Right ventricle myocardium inferior (tissue), 1 donor: Measurements from ENCODE around the gene PCBD1. TPM values are rescaled to one million over a fixed set of nuclear protein-coding genes. Genes with fewer than 3 reads are reported as not detected.

ENCODE experiments used
- ATAC-seq: fragments of 200-7000 bp; cut with Tn5 transposase; one replicate; pipeline ENCODE4 v1.9.1; 2020; ENCODE audit warnings: mild to moderate bottlenecking, moderate library complexity
- DNase-seq: peaks from one replicate; pipeline ENCODE4 v3.0.0; 2021; ENCODE audit errors: missing footprints
- intact Hi-C: fragments of 100-400 bp; cut with DNase I; formaldehyde crosslinking; loops from one replicate; pipeline ENCODE4 v1.11.0; 2022
- long read RNA-seq: library from polyadenylated mRNA; unstranded; transcript quantifications from one replicate; pipeline ENCODE4 v2.0.0, GENCODE V29; 2021
- total RNA-seq: library from RNA; stranded (reverse); fragmentation: NEBNext Ultra II Directional; extraction: Animal tissue kit (Norgen Biotek cat#: 25700); gene quantifications from one replicate; pipeline ENCODE4 v1.2.1, GENCODE V29; 2021
- donor health status: DM: no; HTN: yes; CAD: no; lungs with severe emphysema.

PCBD1 gene
- total RNA-seq, result 155 TPM
- long read RNA-seq, transcript PCBD1-201 (4 exons, 1,006 nt), result major isoform, 77 of 96 reads
- long read RNA-seq, partial matches to known transcripts, result 3 of 96 reads
- long read RNA-seq, other reads (novel, unspliced or antisense), result 15 of 96 reads

DNA sequence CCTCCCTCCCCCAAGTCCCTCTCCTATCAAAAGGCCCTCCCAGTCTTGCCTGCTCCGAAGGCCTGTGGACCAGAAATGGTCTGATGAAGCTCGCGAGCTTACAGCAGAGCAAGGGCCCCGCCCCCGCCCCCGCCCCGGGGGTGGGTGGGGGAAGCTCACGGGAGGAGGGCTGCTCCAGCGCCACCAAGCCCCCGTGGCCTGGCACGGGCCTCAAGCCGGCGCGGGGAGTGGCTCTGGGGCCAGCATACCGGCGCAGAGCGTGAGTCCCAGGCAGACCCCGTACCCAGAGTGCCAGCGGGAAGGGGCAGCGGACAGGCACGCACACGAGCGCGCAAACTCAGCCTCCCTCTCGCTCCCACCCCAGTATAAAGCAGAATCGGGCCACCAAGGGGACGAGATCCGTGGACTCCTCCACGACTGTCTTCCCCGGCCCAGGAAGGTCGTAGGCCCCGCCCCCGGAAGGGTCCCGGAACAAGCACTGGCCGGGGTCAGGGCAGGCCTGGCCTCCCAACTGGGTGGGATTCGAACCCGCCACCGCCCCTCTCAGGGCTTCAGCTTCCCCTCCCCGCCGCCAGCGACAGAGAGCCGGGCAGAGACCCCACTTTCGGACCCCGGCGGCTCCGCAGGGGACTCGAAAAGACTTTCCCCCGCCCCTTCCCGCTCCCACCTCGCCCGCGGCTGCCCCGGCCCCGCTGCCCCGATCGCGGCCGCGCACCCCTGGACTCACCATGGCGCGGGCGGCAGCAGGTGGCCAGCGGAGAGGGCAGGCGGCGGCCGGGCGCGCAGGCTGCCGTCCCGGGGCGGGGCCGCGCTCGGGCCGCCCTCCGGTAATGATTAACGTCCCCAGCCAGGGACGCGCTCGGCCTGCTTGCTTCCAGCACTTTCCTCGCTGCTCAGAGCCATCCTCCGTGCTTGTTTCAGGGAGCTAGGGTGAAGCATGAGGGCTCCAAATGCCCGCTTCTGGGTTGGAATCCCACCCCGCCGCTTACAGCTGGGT, at the start of gene PCBD1:
TSS of gene PCBD1 (minus strand) at position 762 of the 997 bp plus-strand sequence. CDS start at position 730, 32 bp downstream.
- intact Hi-C loops, result loop anchor here (10.0 kb wide), 1 partner anchor 423 kb away; no protein-coding TSS in a partner anchor
- peak; percentile 85 for DNase-seq
- peak; percentile 82 for ATAC-seq

DNA sequence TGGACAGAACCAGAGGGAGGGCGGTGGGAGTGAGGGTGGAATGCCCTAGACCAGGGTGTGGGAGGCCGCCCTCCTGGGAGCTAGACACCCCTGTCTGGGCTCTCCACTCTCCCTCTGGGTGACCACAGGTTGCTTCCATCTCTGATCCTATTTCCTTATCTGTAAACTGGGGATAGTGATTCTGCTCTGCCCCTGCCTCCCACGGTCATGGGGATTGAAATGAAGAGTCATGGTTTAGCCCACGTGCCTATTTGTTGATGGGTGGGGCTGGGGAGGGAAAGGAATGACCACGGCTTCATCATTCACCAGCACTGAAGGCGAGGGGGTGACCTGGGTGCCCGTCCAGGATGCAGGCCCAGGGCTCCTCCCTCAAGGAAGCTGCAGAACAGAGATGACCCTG, 49.3 kb upstream of the PCBD1 start:
- DNase-seq (no peak), ATAC-seq (no peak)
- intact Hi-C loops, result no loop called here

DNA sequence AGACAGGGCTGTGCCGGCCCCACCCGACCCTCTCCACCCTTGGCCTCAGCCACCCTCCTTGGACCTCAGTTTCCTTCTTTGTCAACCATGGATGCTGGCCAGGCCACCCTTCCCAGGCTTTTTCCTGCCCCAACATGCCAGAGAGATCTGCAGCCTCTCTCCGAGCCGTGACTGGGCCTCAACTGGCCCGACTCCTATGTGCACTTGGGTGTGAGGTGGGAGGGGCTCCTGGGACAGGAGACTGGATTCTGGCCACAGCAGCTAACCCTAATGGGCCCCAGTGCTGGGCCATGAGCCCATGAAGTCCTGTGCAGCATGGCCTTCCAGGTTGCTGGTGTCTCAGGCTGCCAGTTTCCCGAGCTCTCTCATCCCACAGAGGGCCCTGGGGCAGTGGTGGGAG, 47.7 kb upstream of the PCBD1 start:
- no peak for DNase-seq
- ATAC-seq, result peak; percentile 24
- intact Hi-C loops, result no loop called here

DNA sequence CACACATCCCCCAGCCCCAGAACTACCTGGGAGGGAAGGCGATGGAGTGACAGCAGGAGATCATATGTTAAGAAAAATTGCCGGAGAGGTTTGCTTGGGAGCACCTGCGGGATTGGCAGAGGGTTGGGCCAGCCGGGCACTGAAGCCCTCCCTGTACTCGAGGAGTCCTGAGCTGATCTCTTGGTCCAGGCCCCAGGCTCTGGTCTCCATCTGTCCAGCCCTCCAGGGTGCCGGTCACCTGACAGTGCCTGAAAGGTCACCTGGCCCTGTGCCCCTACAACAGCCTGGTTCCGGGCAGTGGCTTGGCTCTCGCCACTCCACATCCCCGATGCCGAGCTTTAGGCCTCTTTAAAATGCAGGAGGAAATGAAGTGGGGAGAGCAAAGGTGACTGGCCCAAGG, 47.3 kb upstream of the PCBD1 start:
- no peak for ATAC-seq
- intact Hi-C loops, result no loop called here
- DNase-seq, result no peak

DNA sequence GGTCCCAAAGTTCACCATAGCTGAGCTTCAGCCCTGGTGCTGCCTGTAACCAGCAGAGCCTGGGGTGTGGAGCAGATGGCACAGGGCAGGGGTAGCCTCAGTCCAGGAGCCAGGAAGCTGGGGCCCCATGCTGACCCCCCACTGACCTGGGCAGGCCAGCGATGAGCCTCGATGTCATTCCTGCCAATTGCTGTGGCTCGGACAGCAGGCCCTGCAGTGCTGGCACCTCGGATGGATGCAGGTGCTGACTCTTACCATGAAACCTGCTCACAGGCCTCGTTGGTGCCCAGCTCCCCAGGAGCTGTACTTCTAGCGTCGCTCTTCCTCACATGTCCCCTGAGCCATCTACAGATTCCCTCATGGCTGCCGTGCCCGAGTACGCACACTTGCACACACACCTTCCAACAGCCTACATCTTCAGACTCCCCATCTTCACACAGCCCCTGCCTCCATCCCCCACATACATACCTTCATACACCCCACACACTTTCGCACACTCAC, 46.8 kb upstream of the PCBD1 start:
- DNase-seq (no peak), ATAC-seq (no peak)
- intact Hi-C loops, result no loop called here

DNA sequence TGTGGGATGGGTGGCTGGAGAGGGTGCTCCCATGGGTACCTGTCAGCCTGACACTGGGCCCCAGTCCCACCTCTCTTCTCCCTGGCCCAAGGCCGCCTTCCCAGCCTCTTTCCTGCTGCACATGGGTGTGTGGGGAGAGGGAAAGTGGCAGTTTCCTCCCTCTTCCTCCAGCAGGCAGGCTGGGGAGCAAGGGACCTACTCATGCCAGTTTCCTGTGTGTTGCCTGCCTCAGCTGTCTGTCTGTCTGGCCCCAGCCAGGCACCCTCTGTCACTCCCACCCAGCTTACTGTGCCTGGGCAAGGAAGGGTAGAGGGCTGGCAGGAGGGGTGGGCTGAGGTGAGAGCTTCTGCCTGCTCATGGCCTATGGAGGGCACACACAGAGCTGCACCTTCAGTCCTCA, 46.3 kb upstream of the PCBD1 start:
- intact Hi-C loops, result no loop called here
- DNase-seq, result no peak

DNA sequence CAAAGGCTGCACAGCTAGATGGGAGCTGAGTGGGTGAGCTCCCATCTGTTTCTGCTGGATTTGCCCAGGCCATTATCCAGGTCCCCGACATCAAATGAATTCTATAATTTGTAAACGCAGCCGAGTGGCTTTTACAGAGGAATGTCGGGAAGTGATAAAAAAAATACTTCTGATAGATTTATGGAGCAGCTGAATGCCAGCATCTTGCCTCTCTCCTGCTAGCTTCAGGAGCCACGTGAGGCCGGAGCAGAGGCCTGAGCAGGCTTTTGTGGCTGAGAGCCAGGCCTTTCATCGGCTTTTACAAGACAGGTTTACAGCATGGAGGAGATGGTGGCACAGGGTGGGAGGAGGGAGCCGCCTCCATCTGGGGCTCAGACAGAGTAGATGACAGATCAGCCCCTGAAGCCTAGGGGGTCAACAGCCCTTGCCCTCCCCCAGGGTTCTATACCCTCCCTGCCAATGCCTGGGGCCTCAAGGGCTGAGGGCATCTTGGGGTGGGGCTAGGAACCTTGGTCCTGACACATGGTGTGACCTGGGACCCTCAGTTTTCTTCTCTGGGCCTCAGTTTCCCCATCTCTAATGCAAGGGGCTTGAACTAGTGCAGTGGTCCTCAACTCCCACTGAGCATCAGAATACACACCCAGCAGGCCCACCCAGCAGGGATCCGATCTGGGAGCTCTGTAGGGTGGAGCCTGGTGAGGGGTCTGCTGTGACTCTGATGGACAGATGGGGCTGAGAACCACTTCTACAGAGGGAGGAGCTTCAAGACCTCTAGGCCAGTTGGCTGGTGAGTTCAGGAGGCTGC, 44.2 kb upstream of the PCBD1 start:
- intact Hi-C loops, result no loop called here
- DNase-seq (no peak), ATAC-seq (no peak)

More for the DNA sequence above, 46.3 kb upstream of the PCBD1 start:
- ATAC-seq, result no peak

DNA sequence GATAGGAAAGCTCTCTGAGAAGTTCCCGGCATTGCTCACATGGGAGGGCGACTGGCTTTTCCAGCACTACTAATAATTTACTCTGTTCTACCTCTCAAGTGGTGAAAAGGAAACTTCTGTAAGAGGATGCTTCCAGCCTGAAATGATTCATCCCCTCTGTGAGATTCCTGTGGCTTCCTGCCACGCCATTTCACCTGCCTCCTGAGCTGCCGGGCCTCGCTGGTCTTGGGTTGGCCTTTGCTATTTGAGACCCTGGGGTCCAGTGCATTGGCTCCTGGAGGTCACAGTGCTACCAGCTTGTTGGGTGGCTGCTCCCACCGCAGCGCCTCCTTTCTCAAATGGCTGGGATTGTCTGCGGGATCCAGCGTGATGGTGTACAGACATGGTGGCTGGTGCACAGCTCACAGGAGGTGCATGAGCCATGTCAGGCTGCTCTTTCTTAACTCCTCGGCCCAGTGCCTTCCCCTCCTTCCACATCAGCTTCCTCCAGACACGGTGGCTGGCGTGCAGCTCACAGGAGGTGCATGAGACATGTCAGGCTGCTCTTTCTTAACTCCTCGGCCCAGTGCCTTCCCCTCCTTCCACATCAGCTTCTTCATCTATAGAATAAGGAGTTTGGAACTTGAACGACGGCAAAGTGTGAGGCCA, 42.9 kb upstream of the PCBD1 start:
- DNase-seq (peak; percentile 62), ATAC-seq (no peak)
- intact Hi-C loops, result no loop called here

DNA sequence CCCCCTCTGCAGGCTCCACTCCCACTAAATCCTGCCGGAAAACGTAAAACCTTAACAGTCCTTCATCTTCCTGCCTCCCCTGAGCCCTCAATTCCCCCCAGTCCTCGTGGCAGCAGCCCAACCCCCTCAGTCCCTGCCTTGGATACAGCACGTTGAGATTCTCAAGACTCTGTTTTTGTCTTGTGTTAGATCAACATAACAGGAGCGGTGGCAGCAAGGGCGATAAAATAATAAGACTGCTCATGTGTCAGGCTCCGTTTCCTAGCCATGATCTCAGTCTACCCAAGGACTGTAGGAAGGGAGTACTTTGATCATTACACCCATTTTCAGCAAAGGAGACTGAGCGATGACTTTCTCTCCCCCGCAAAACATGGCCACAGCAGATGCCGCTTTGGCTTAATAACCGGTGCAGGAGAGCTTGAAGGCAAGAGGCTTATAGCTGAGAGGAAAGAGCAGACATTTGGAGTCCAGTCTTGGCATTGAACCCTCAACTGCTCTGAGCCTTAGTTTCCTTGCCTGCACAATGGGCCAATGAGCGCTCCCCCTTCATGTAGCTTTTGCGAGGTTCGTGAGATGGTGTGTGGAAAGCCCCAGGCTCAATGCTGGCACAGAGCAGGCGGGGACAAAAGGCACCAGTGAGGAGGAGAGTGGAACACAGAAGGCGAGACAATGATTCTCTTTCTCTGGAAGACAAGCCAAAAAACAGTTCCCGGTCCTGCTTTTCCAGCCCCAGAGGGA, 42.1 kb upstream of the PCBD1 start:
- intact Hi-C loops, result no loop called here

DNA sequence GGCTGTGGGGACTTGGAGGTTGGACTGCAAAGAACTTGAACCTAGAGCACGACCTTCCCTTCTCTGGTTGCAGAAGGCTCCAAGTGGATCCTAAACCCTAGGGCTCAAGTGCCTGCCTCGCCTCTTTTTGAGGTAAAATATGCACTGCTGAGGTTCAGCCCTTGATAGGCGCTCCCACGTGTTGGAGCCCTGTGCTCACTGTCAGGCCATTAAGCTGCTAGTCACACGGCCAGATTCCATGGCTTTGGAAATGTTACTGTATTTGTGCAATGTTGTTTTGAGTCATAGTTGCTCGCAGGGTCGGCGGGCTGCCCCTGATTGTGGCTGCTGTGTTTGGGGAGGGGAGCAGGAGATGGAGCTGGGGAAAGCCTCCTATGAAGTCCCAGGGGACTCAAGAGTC, 39.8 kb upstream of the PCBD1 start:
- peak; percentile 63 for DNase-seq
- intact Hi-C loops, result loop anchor here (5.0 to 10.0 kb wide), 2 partner anchors 134 to 217 kb away; no protein-coding TSS in a partner anchor
- no peak for ATAC-seq

More for the DNA sequence above, 42.1 kb upstream of the PCBD1 start:
- DNase-seq, result peak; percentile 23
- no peak for ATAC-seq

DNA sequence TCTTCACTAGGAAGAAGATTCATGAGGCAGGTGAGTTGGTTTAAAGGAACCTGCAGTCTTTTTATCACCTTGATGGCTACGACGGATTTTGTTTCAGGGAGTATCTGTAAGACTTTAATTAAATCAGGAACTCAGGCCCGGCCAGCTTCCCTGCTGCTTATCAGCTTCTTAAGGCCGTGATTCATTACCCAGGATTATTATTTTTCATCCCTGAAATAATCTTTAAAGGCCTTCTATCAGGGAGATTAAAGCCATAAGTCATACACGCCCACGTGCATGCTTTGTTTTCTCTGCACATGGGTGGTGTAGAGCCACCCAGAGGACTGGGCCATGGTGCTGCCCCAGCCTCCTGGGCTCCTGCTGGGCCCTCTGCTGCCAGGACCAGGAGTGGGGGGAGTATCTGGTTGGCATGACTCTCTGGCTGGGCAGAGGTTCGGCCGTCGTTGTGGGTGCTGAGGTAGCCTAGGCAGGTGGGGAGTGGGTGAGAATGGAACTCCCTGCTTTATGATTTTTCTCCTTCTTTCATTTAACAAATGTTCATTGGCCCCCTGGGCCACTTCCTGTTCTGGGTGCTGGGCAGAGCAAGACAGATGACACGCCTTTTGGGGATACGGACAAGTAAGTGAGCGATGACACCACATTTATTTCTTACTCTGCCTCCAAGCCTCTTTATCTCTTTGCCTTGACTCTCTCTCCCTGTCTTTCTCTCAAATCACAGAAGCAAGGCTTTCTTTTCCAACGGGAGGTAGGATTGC, 39.0 kb upstream of the PCBD1 start:
- no peak for ATAC-seq
- peak; percentile 32 for DNase-seq
- intact Hi-C loops, result loop anchor here (5.0 to 10.0 kb wide), 2 partner anchors 135 to 217 kb away; no protein-coding TSS in a partner anchor

DNA sequence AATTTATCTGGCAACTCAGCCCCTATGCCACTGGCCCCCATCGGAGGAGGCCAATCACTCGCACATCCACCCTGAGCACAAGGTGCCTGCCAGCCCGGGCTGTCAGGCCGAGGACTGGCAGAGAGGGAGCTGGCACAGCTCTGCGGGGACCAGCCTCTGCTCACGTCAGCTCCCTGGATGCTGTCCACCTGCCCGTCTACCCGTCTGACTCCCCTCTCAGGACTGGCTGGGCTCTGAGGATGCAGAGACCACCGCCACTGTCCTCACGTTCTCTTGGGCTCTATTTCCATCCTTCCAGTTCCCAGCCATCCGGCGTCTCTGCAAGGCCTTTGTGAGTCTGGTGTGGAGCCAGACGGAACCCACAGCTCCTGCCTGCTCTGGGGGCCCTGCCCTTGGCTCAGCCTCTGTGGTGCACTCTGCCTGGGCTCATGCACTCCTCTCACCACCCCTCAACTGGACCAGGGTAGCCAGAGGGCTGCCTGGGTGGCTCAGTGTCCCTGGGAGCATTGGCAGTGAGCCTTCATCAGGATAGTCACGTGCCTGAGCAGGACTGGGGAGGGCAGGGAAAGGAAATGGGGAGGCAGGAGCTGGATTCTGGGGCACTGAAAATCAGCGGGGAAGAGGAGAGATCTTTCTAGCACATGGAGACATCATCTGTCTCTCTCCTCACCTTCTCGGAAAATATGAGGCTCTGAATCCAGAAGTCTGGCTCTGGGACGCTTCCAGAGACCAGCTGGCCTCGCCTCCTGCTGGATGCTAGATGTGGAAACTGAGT, 38.0 kb upstream of the PCBD1 start:
- ATAC-seq, result peak; percentile 89
- intact Hi-C loops, result loop anchor here (5.0 to 10.0 kb wide), 2 partner anchors 136 to 218 kb away; no protein-coding TSS in a partner anchor

DNA sequence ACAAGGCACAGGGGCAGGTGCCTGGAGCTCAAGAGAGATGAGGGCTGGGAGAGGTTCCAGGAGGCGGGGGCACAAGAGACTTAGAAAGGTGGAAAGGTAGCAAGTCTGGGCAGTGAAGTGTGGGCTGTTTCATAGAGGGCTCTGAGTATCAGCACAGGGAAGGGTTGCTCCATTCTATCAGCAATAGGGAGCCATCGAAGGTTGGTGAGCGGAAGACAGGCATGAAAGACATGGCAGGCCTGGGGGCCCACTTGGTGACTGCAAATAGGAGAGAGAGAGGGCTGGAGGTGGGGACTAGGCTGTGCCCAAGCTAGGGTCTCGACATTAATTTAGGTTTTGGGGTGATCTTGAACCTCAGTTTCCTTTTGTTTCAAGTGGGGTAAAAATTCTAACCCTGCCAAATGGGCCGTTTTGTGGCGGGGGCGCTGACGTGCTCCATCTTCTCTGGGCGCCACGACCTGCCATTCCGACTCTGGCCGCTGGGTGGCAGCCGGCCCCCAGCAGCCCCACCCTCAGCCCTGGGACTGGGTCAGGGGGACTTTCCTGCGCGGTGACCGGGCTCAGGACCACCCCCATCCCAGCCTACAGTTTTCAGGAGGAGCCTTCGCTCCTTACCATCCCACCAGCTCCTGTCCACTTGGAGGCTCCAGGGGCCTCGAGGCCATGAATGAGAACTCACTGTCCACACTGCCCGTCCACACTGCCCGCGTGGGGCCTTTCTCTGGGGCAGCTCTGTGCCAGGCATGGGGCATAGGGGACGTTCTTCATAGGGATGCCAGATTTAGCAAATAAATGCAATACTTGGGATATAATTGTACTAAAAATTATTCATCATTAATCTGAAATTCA, 37.2 kb upstream of the PCBD1 start:
- DNase-seq, result peak; percentile 75
- peak; percentile 78 for ATAC-seq
- intact Hi-C loops, result loop anchor here (1.0 to 10.0 kb wide), 4 partner anchors 137 to 360 kb away; no protein-coding TSS in a partner anchor

More for the DNA sequence above, 38.0 kb upstream of the PCBD1 start:
- DNase-seq, result peak; percentile 50

DNA sequence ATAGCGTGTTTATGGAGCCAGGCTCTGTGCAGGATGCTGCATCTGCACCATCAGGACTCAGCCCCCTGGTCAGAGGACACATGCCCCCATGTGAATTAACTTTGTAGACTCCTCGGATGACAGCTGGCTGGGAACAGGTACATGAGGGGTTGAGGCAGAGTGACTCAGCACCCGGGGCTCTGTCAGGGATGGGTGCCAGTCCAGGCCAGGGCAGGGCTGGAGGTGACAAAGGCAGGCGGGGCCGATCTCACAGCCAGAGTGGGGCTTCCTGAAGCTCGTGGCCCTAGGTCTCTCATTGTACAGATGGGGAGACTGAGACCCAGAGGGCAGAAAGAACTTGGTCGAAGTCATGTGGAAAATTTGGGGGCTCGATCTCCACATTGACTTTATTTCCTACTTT, 35.3 kb upstream of the PCBD1 start:
- intact Hi-C loops, result loop anchor here (2.0 to 10.0 kb wide), 2 partner anchors 221 to 285 kb away; no protein-coding TSS in a partner anchor
- ATAC-seq (no peak), DNase-seq (peak; percentile 23)

DNA sequence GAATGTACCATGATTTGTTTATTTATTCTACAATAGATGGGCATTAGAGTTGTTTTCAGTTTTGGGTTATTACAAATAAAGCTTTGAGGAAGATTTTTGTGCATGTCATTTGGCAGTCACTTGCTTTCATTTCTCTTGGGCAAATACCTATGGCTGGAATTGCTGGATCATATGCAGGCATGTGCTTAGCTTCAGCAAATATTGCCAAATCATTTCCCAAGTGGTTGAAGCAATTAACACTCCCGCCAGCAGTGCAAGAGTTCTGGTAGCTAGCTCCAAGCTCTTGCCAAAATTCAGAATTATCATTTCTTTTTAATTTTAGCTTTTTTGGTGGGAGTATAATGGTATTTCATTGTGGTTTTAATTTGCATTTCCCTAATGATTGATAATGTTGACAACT, 32.9 kb upstream of the PCBD1 start:
- intact Hi-C loops, result loop anchor here (10.0 kb wide), 1 partner anchor 224 kb away; no protein-coding TSS in a partner anchor
- ATAC-seq (no peak), DNase-seq (no peak)
